D721Med (cell line): ENCODE measurements around the gene NR1I3.

Experiments
- DNase-seq: peaks from one replicate; pipeline ENCODE4 v3.0.0; 2011; ENCODE audit warnings: low spot score; ENCODE audit not compliant: insufficient read length
- FAIRE-seq: peaks from 2 replicates; lab custom pipeline; 2011; peaks lifted over from hg19 to GRCh38; lab: Jason Lieb, UNC
- TF ChIP-seq, protein P1 (sequence below): IDR thresholded peaks from 2 replicates; pipeline ENCODE4 v1.5.1; 2012; ENCODE audit warnings: mild to moderate bottlenecking, control low read depth; ENCODE audit not compliant: insufficient read depth; ENCODE audit errors: missing control alignments

NR1I3 gene

DNA sequence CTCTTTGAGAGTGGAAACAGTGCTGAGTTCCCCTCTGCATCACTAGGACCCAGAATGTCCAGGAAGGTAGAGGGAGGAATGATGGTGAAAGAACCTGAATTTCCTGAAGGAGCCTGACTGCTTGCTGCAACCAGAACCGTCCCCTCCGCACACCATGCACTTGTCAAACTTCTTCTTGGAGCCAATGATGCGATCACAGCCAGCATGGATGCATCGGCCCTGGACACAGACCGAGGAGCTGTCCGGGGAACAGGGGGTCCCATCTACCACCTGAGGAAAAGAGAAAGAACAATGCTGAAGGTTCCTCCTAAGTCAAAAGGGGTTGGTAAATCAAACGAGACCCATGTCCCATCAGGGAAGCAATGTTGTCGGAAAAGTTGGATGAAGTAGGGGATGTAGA is 46.0 kb downstream of the NR1I3 start:
- DNase-seq = no peak
- TF ChIP-seq, protein P1, sequence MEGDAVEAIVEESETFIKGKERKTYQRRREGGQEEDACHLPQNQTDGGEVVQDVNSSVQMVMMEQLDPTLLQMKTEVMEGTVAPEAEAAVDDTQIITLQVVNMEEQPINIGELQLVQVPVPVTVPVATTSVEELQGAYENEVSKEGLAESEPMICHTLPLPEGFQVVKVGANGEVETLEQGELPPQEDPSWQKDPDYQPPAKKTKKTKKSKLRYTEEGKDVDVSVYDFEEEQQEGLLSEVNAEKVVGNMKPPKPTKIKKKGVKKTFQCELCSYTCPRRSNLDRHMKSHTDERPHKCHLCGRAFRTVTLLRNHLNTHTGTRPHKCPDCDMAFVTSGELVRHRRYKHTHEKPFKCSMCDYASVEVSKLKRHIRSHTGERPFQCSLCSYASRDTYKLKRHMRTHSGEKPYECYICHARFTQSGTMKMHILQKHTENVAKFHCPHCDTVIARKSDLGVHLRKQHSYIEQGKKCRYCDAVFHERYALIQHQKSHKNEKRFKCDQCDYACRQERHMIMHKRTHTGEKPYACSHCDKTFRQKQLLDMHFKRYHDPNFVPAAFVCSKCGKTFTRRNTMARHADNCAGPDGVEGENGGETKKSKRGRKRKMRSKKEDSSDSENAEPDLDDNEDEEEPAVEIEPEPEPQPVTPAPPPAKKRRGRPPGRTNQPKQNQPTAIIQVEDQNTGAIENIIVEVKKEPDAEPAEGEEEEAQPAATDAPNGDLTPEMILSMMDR = no peak
- no peak for FAIRE-seq

GRCh38 chr1:161190962-161191521 is 47.0 kb downstream of the NR1I3 start:
- TF ChIP-seq, protein P1 = no peak
- DNase-seq (no peak), FAIRE-seq (no peak)

GRCh38 chr1:161189036-161189435 is 49.0 kb downstream of the NR1I3 start:
- TF ChIP-seq, protein P1 = no peak
- FAIRE-seq = no peak

GRCh38 chr1:161188381-161188780 is 49.6 kb downstream of the NR1I3 start:
- FAIRE-seq (no peak), DNase-seq (no peak)
- TF ChIP-seq, protein P1 = no peak

More at GRCh38 chr1:161189036-161189435, 49.0 kb downstream of the NR1I3 start:
- DNase-seq = no peak

DNA sequence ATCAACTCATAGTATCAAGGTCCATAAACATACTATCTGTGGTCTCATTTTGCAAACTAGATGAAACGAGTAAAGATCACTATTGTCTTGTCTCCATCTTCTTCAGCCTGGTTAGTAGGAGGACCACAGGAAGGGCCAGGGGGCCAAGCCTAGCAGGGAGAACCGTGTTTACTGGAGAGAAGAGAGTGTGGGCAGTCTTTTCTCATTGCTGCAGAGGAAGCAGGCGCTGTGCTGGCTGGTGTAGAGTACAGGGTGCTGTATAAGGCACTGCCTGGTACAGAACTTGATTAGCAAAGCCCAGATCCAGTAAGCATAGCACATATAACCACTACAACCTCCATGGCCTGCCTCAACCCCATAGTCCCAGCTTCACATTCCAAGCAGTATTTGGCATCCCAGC is 50.7 kb downstream of the NR1I3 start:
- TF ChIP-seq, protein P1 = no peak
- no peak for DNase-seq
- no peak for FAIRE-seq

DNA sequence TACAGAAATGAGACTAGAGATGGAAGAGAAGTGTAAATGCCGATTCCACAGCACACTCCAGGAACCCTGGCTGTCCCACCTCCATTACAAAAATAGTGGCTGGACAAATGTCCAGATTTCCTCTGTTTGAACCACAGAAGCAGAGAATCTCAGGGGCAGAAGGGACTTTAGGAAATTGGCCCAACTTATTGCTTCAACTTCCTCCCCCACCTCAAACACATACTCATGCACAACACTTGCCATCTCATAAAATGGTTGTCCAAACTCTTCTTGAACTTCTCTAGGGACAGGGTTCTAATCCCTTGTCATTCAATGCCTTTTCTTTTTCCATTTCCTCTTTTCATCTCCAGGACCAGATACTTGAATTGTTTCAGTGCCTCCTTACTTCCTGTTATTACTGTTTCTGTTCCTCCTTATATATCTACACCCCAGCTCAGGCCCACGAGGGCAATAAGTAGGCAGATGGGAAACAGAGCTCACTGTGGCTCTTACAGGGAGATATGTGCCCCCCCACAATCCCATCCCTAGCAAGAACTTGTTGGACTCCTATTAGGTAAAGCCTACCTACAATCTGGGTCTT is 52.2 kb downstream of the NR1I3 start:
- DNase-seq = no peak
- FAIRE-seq = peak; percentile 70
- TF ChIP-seq, protein P1 = no peak

- FAIRE-seq (peak; percentile 92), DNase-seq (no peak)
- TF ChIP-seq, protein P1 = no peak
These were observed 52.7 kb downstream of the NR1I3 start for GRCh38 chr1:161185282-161185682.
